IMR-90 (cell line): Measurements from ENCODE around the gene COG8. TPM values are rescaled to one million over a fixed set of nuclear protein-coding genes. Genes with fewer than 3 reads are reported as not detected.
A peak's percentile ranks its signal among the peaks of the same experiment; 100 is the strongest.

ENCODE experiments used
- ATAC-seq: fragments of 200-7000 bp; cut with Tn5 transposase; 2 replicates; pipeline ENCODE4 v1.9.1; 2020; ENCODE audit warnings: low read depth, mild to moderate bottlenecking, moderate library complexity
- BruUV-seq: library from RNA; stranded (reverse); fragments of 400-500 nt; replicated peaks from 2 replicates; lab custom pipeline; 2021; lab: Mats Ljungman, UMichigan
- CTCF ChIA-PET: fragments of 300-600 bp; formaldehyde crosslinking; extraction: SDS; loops from one replicate; lab custom pipeline; 2021; ENCODE audit warnings: antibody characterized with exemption; lab: Yijun Ruan, JAX
- POLR2A ChIA-PET: fragments of 300-600 bp; sonication (Branson Sonifier 250); formaldehyde crosslinking; loops from one replicate; lab custom pipeline; 2022; ENCODE audit warnings: antibody characterized with exemption; ENCODE audit not compliant: unreplicated experiment; lab: Charles Lee
- DNase-seq: peaks from one replicate; pipeline ENCODE4 v3.0.0; 2013
- H2AFZ ChIP-seq: replicated peaks from 2 replicates; pipeline ENCODE3; 2013; ENCODE audit warnings: low read length, mild to moderate bottlenecking; ENCODE audit not compliant: poor library complexity
- H2AK5ac ChIP-seq: 2 replicates; pipeline ENCODE4 v1.6.1; 2013; ENCODE audit warnings: low read depth, low read length, inconsistent platforms
- H2AK9ac ChIP-seq: replicated peaks from 2 replicates; pipeline ENCODE3; 2013; ENCODE audit warnings: mild to moderate bottlenecking, low read depth, low read length, moderate library complexity; ENCODE audit not compliant: poor library complexity
- H2BK120ac ChIP-seq: 2 replicates; pipeline ENCODE4 v1.6.1; 2013; ENCODE audit warnings: low read depth, low read length, inconsistent platforms
- H2BK15ac ChIP-seq: 3 replicates; pipeline ENCODE4 v1.6.1; 2013; ENCODE audit warnings: low read depth, low read length, inconsistent platforms
- H2BK20ac ChIP-seq: 2 replicates; pipeline ENCODE4 v1.6.1; 2013; ENCODE audit warnings: low read depth, mild to moderate bottlenecking, inconsistent platforms, low read length, moderate library complexity
- H2BK5ac ChIP-seq: 2 replicates; pipeline ENCODE4 v1.6.1; 2013; ENCODE audit warnings: mild to moderate bottlenecking, low read depth, low read length, inconsistent platforms; ENCODE audit not compliant: poor library complexity, severe bottlenecking
- H3K14ac ChIP-seq: replicated peaks from 2 replicates; pipeline ENCODE4 v1.6.1; 2013; ENCODE audit warnings: low read depth, low read length, inconsistent platforms
- H3K18ac ChIP-seq: 2 replicates; pipeline ENCODE4 v1.6.1; 2013; ENCODE audit warnings: low read depth, low read length, control low read depth
- H3K23ac ChIP-seq: 2 replicates; pipeline ENCODE4 v1.6.1; 2013; ENCODE audit warnings: low read depth, low read length, inconsistent platforms
- H3K27ac ChIP-seq: 2 replicates; pipeline ENCODE4 v1.5.1; 2013; ENCODE audit warnings: mild to moderate bottlenecking, control low read depth, low read length; ENCODE audit not compliant: insufficient read depth
- H3K27me3 ChIP-seq: 2 replicates; pipeline ENCODE4 v1.6.1; 2013; ENCODE audit warnings: low read length; ENCODE audit not compliant: control insufficient read depth, insufficient read depth
- H3K36me3 ChIP-seq: 2 replicates; pipeline ENCODE4 v1.6.1; 2013; ENCODE audit warnings: low read length, mixed read lengths; ENCODE audit not compliant: control insufficient read depth, insufficient read depth
- H3K4ac ChIP-seq: 2 replicates; pipeline ENCODE4 v1.6.1; 2013; ENCODE audit warnings: low read depth, low read length, inconsistent platforms
- H3K4me1 ChIP-seq: 2 replicates; pipeline ENCODE4 v1.6.1; 2013; ENCODE audit warnings: low read length, mixed read lengths; ENCODE audit not compliant: control insufficient read depth, insufficient read depth
- H3K4me2 ChIP-seq: 2 replicates; pipeline ENCODE4 v1.6.1; 2013; ENCODE audit warnings: low read depth, mild to moderate bottlenecking, control low read depth, low read length, moderate library complexity
- H3K4me3 ChIP-seq: 2 replicates; pipeline ENCODE4 v1.5.1; 2013; ENCODE audit warnings: low read depth, mild to moderate bottlenecking, control low read depth, low read length, moderate library complexity; ENCODE audit not compliant: insufficient read depth
- H3K56ac ChIP-seq: 2 replicates; pipeline ENCODE4 v1.6.1; 2013; ENCODE audit warnings: low read length, inconsistent platforms; ENCODE audit not compliant: insufficient read depth; ENCODE audit errors: extremely low read depth
- H3K79me1 ChIP-seq, 2 experiments: 2 replicates each; pipeline ENCODE4 v1.6.1; 2013; ENCODE audit warnings: low read length in 2 of 2, inconsistent platforms in 1 of 2, low read depth in 1 of 2
- H3K9ac ChIP-seq: 2 replicates; pipeline ENCODE4 v1.6.1; 2013; ENCODE audit warnings: low read depth, low read length, control low read depth
- H3K9me1 ChIP-seq: 2 replicates; pipeline ENCODE4 v1.6.1; 2013; ENCODE audit warnings: low read length, inconsistent platforms; ENCODE audit not compliant: insufficient read depth
- H3K9me3 ChIP-seq: 2 replicates; pipeline ENCODE4 v1.6.1; 2013; ENCODE audit warnings: low read length; ENCODE audit not compliant: control insufficient read depth, insufficient read depth
- H4K20me1 ChIP-seq: 2 replicates; pipeline ENCODE4 v1.6.1; 2013; ENCODE audit warnings: low read length, inconsistent platforms; ENCODE audit not compliant: insufficient read depth
- H4K5ac ChIP-seq: 2 replicates; pipeline ENCODE4 v1.6.1; 2013; ENCODE audit warnings: mild to moderate bottlenecking, low read depth, low read length, control low read depth
- H4K8ac ChIP-seq, 2 experiments: 2 replicates each; pipeline ENCODE4 v1.6.1; 2013; ENCODE audit warnings: low read depth in 2 of 2, low read length in 2 of 2, control low read depth in 1 of 2, inconsistent platforms in 1 of 2
- H4K91ac ChIP-seq: 2 replicates; pipeline ENCODE4 v1.6.1; 2013; ENCODE audit warnings: low read depth, low read length, inconsistent platforms; ENCODE audit not compliant: insufficient read depth
- CEBPB ChIP-seq: IDR thresholded peaks from 2 replicates; pipeline ENCODE4 v1.6.1; 2012; ENCODE audit warnings: low read depth, low read length, improper control_type of control experiment
- WGBS, 2 experiments: methylation state at CpG; one replicate each; pipeline versions ENCODE4 v1.1.5 to v1.1.7; 2013; ENCODE audit warnings: missing lambda C conversion rate in 2 of 2; ENCODE audit not compliant: insufficient read length in 1 of 2; ENCODE audit errors: extremely low coverage in 2 of 2; 5-methylcytosine and 5-hydroxymethylcytosine counted together
- dilution Hi-C: fragments of 300-500 bp; cut with HindIII; formaldehyde crosslinking; loops from one replicate; pipeline ENCODE4 v1.14.3; 2018; ENCODE audit warnings: low sequenced_read_pairs; ENCODE audit not compliant: unreplicated experiment
- in situ Hi-C: fragments of 300-500 bp; cut with MboI; formaldehyde crosslinking; loops from 3 replicates; pipeline ENCODE4 v1.14.3; 2019; ENCODE audit warnings: low sequenced_read_pairs, inconsistent platforms, mixed read lengths
- intact Hi-C: fragments of 100-400 bp; cut with micrococcal nuclease; formaldehyde crosslinking; loops from 2 replicates; pipeline ENCODE4 v1.10.0; 2022
- polyA plus RNA-seq, 3 experiments: library from polyadenylated mRNA; depleted of rRNA; stranded (reverse); fragments of >200 nt; gene quantifications; 2 replicates each; pipeline ENCODE4 v1.2.3, GENCODE V29; 2012; ENCODE audit warnings: low replicate concordance in 1 of 3
- total RNA-seq: library from RNA; depleted of rRNA; stranded (reverse); fragments of >200 nt; gene quantifications from 2 replicates; pipeline ENCODE4 v1.2.3, GENCODE V29; 2012
- TF ChIP-seq, protein P1 (sequence below): fragments of 150-350 bp; IDR thresholded peaks from 2 replicates; pipeline ENCODE4 v1.6.1; 2017; ENCODE audit warnings: mild to moderate bottlenecking, antibody characterized with exemption, low read length, low read depth

COG8 gene
- total and polyA plus RNA-seq, 2 of the 4 experiments (the other 2 are of a cell fraction): 23.4 to 26.2 TPM

DNA sequence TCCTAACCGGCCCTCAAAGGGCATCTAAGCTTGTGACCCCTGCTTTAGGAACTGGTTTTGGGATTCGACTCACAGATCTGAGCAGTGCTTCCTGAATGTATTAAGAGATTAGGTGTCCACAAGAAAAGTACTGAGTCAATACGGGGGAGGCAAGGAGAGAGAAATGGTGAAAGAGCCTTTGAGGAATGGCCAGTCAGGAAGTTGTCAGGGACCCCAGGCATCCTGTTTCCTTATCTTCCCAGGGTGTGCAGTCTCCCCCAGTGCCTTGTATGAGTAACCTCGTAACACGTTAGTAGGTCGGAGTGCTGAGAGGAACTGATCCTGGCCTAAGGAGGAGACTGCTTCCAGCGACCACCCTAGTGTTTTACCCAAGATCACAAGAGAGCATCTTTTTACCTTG lies 28.6 kb upstream of the COG8 start:
- H2BK15ac ChIP-seq: no peak overlapping the region
- in situ Hi-C loops: no loop called here
- H3K56ac ChIP-seq: no peak overlapping the region
- no peak overlapping the region for H3K9ac ChIP-seq
- ChIA-PET CTCF (no interaction called here), POLR2A (no interaction called here)
- dilution Hi-C loops: no loop called here
- no peak overlapping the region for H3K18ac ChIP-seq
- no peak overlapping the region for H3K27ac ChIP-seq
- H2BK5ac ChIP-seq: peak overlapping the region; percentile 35
- no peak overlapping the region for H3K4me2 ChIP-seq
- H3K14ac ChIP-seq: no peak overlapping the region
- intact Hi-C loops: no loop called here
- H3K4me3 ChIP-seq: no peak overlapping the region
- no peak overlapping the region for H2BK120ac ChIP-seq
- H4K91ac ChIP-seq: no peak overlapping the region
- H3K27me3 ChIP-seq: no peaks in the 10 kb centered on the region
- peaks cover 36 to 51% of the 10 kb centered on the region in 2 experiments for H3K79me1 ChIP-seq
- H4K5ac ChIP-seq: no peak overlapping the region
- H2AK5ac ChIP-seq: no peak overlapping the region
- no CpG with 5 or more reads among the region's 7 CpGs for WGBS, 2 experiments
- ATAC-seq (no peak; the same call in none of the 2 replicates), DNase-seq (peak; percentile 71)
- no peak overlapping the region for H2BK20ac ChIP-seq
- no peaks in the 10 kb centered on the region for H4K20me1 ChIP-seq
- no peak overlapping the region for H3K4ac ChIP-seq
- H2AFZ ChIP-seq: no peak overlapping the region
- no TSS peak for BruUV-seq
- no peak overlapping the region for H4K8ac ChIP-seq
- no peaks in the 10 kb centered on the region for H3K9me3 ChIP-seq
- peak; percentile 42; the same call in 1 of the 2 replicates for TF ChIP-seq CEBPB
- TF ChIP-seq, protein P1, sequence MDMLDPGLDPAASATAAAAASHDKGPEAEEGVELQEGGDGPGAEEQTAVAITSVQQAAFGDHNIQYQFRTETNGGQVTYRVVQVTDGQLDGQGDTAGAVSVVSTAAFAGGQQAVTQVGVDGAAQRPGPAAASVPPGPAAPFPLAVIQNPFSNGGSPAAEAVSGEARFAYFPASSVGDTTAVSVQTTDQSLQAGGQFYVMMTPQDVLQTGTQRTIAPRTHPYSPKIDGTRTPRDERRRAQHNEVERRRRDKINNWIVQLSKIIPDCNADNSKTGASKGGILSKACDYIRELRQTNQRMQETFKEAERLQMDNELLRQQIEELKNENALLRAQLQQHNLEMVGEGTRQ: no peak
- H3K36me3 ChIP-seq: peaks cover 48% of the 10 kb centered on the region
- H3K4me1 ChIP-seq: no peaks in the 10 kb centered on the region; the same call in 1 of the 2 replicates
- H3K23ac ChIP-seq: no peak overlapping the region
- H2AK9ac ChIP-seq: no peak overlapping the region
- H3K9me1 ChIP-seq: peaks cover 11% of the 10 kb centered on the region; the same call in 1 of the 2 replicates
